Measurements from ENCODE around the gene MTCH1. TPM values are rescaled to one million over a fixed set of nuclear protein-coding genes. Genes with fewer than 3 reads are reported as not detected.

The MTCH1 gene
- polyA plus RNA-seq, 2 of the 4 experiments (the other 2 are of a cell fraction): 65.4 to 112 TPM

GRCh38 chr6:37021356-37022129 is 35.5 kb upstream of the MTCH1 start:
- DNase-seq (ENCODE audit: low read depth in 1 of 2, low spot score in 1 of 2): peak in 1 of 2 experiments; percentile 60
- WGBS (ENCODE audit: missing lambda C conversion rate): 59% methylated on average over 11 of the region's 14 CpGs
- H3K4me3 ChIP-seq: no peak overlapping the region
- no peak overlapping the region for H3K4me2 ChIP-seq
- H3K9me3 ChIP-seq: no peaks in the 10 kb centered on the region
- peak overlapping the region; percentile 48 to 87; a peak in 5 of 6 replicates for H3K27ac ChIP-seq
- ChIA-PET POLR2A (interaction anchor here (0.6 kb wide), 1 partner anchor 221 kb away, joined by 3 read pairs; no protein-coding TSS in a partner anchor), CTCF (interaction anchor here (0.9 to 20.1 kb wide), 12 partner anchors 9 to 293 kb away, joined by 3 to 546 read pairs (median 6); partner anchors contain the start of genes C6orf89 and PIM1)
- FAIRE-seq: no peak
- peak in 1 of 2 experiments; percentile 38; a peak in 3 of 6 replicates for ATAC-seq
- H3K4me1 ChIP-seq: peaks cover 45% of the 10 kb centered on the region
- no peak for TF ChIP-seq PHF8 (IDR thresholded peaks at IDR 0.05; ENCODE audit: borderline replicate concordance, low read depth)
- peak; percentile 71 for TF ChIP-seq SMC3 (IDR thresholded peaks at IDR 0.05)
- peak; percentile 54 for TF ChIP-seq CTCF (IDR thresholded peaks at IDR 0.05)
- no peak for TF ChIP-seq ZFP36 (IDR thresholded peaks at IDR 0.05; ENCODE audit: borderline replicate concordance, partially characterized antibody)
- peak; percentile 70 to 86 for TF ChIP-seq RAD21 (conservative IDR thresholded peaks at IDR 0.05 in 1 of 2, IDR thresholded peaks at IDR 0.05 in 1 of 2)

- POLR2A ChIA-PET: no interaction called here
- no peak for ATAC-seq
- TF ChIP-seq MYC (IDR thresholded peaks at IDR 0.05; ENCODE audit: borderline replicate concordance, low read length) (no peak), PHF8 (IDR thresholded peaks at IDR 0.05; ENCODE audit: borderline replicate concordance, low read depth) (no peak), HMGXB4 (CRISPR knock-in tag; IDR thresholded peaks at IDR 0.05; ENCODE audit: borderline replicate concordance) (no peak), HES2 (IDR thresholded peaks at IDR 0.05) (no peak), FOSL2 (IDR thresholded peaks at IDR 0.05) (no peak), FOSL2 (CRISPR knock-in tag; IDR thresholded peaks at IDR 0.05) (no peak)
- CTCF ChIA-PET: interaction anchor here (0.9 to 20.1 kb wide), 15 partner anchors 10 to 278 kb away, joined by 3 to 546 read pairs (median 7); partner anchors contain the start of genes C6orf89 and PIM1
- WGBS (ENCODE audit: missing lambda C conversion rate): 90% methylated on average over 5 of the region's 5 CpGs
- Histone ChIP-seq H3K27ac (no peak overlapping the region), H3K9me3 (no peaks in the 10 kb centered on the region), H3K4me1 (peaks cover 45% of the 10 kb centered on the region), H3K4me2 (no peak overlapping the region), H3K4me3 (no peak overlapping the region)
- DNase-seq (ENCODE audit: low read depth in 1 of 2, low spot score in 1 of 2): no peak
- FAIRE-seq: no peak
Observed at GRCh38 chr6:37020812-37021211, 34.8 kb upstream of the MTCH1 start.

- Histone ChIP-seq H3K27ac (no peak overlapping the region), H3K9me3 (no peaks in the 10 kb centered on the region), H3K4me2 (no peak overlapping the region), H3K4me3 (no peak overlapping the region), H3K4me1 (peaks cover 43% of the 10 kb centered on the region)
- WGBS (ENCODE audit: missing lambda C conversion rate): 67% methylated on average over 10 of the region's 12 CpGs
- ATAC-seq (no peak), DNase-seq (ENCODE audit: low read depth in 1 of 2, low spot score in 1 of 2) (no peak), FAIRE-seq (no peak)
- POLR2A ChIA-PET: no interaction called here
- no peak for TF ChIP-seq HOXB13 (CRISPR knock-in tag; IDR thresholded peaks at IDR 0.05; ENCODE audit: low read depth)
- TF ChIP-seq HES2 (IDR thresholded peaks at IDR 0.05): no peak
- no peak for TF ChIP-seq EP300 (IDR thresholded peaks at IDR 0.05)
- TF ChIP-seq EHF (CRISPR knock-in tag; IDR thresholded peaks at IDR 0.05): no peak
- no peak for TF ChIP-seq CHD4 (IDR thresholded peaks at IDR 0.05; ENCODE audit: borderline replicate concordance)
- CTCF ChIA-PET: interaction anchor here (0.6 to 20.1 kb wide), 17 partner anchors 10 to 253 kb away, joined by 3 to 546 read pairs (median 16); partner anchors contain the start of genes C6orf89 and PIM1
Observed at GRCh38 chr6:37020381-37020780, 34.4 kb upstream of the MTCH1 start.

Measured in A549 (cell line).